Right atrium auricular region (tissue), 2 donors: ENCODE results near the gene LIPT2. TPM values are rescaled to one million over a fixed set of nuclear protein-coding genes. Genes with fewer than 3 reads are reported as not detected.

Source experiments
- DNase-seq: peaks from one replicate; pipeline ENCODE4 v3.0.0-alpha.2; 2019; ENCODE audit warnings: low spot score
- H3K27ac ChIP-seq, 2 donors: fragments of 200-600 bp; sonication (generic); 1 replicate in 1 of 2; 2 replicates in 1 of 2; pipeline ENCODE4 v1.5.1; 2016 to 2019
- H3K27me3 ChIP-seq, 2 donors: fragments of 200-600 bp; sonication (generic); one replicate each; pipeline versions ENCODE4 v1.5.1 to v1.6.0; 2017 to 2019
- H3K36me3 ChIP-seq: fragments of 200-600 bp; sonication (generic); one replicate; pipeline ENCODE4 v1.5.1; 2016
- H3K4me1 ChIP-seq, 2 donors: fragments of 200-600 bp; sonication (generic); one replicate each; pipeline versions ENCODE4 v1.5.1 to v1.6.0; 2017 to 2019
- H3K4me3 ChIP-seq, 2 donors: fragments of 200-600 bp; sonication (generic); 1 replicate in 1 of 2; 2 replicates in 1 of 2; pipeline ENCODE4 v1.5.1; 2017 to 2019; ENCODE audit warnings: mild to moderate bottlenecking in 1 of 2, moderate library complexity in 1 of 2
- H3K9me3 ChIP-seq, 2 donors: fragments of 200-600 bp; sonication (generic); one replicate each; pipeline ENCODE4 v1.5.1; 2019
- total RNA-seq, 2 donors: library from RNA; depleted of rRNA; stranded (reverse); fragments of >200 nt; gene quantifications; one replicate each; pipeline ENCODE4 v1.1.0, GENCODE V29; 2016
- TF ChIP-seq, protein P1 (sequence below), 2 donors: fragments of 200-600 bp; sonication (generic); IDR thresholded peaks; one replicate each; pipeline ENCODE4 v1.5.1; 2019; ENCODE audit warnings: antibody characterized with exemption in 2 of 2

The LIPT2 gene
- total RNA-seq, 2 donors from 2014 or later = 2.9 to 4.8 TPM

DNA sequence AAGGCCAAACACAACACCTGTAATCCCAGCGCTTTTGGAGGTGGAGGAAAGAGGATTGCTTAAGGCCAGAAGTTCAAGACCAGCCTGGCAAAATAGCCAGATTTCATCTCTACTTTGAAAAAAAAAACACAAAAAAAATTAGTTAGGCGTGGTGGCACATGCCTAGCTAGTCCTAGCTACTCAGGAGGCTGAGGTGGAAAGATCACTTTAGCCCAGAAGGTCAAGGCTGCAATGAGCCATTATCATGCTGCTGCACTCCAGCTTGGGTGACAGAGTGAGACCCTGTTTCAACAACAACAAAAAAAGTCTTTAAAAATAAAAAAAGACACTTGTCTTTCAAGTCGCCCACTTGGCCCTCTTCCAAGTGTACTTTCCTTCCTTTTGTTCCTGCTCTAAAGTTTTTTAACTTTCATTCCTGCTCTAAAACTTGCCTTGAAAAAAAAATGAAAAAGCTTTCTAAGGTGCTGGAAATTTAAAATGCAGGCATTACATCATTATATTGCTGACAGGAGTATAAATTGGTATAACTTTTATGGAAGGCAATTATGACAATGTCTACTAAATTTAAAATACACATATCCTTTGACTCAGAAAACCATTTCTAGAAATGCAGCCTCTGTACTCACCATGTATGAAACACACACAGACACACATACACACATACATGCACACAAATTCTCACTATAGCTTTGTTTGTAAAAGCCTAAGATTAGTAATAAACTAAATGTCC, 12.7 kb downstream of the LIPT2 start:
- Histone ChIP-seq H3K4me1 (no peaks in the 10 kb centered on the region), H3K9me3 (no peaks in the 10 kb centered on the region), H3K27me3 (no peaks in the 10 kb centered on the region), H3K27ac (no peak overlapping the region), H3K36me3 (no peaks in the 10 kb centered on the region), H3K4me3 (no peak overlapping the region)
- DNase-seq = no peak
- TF ChIP-seq, protein P1, sequence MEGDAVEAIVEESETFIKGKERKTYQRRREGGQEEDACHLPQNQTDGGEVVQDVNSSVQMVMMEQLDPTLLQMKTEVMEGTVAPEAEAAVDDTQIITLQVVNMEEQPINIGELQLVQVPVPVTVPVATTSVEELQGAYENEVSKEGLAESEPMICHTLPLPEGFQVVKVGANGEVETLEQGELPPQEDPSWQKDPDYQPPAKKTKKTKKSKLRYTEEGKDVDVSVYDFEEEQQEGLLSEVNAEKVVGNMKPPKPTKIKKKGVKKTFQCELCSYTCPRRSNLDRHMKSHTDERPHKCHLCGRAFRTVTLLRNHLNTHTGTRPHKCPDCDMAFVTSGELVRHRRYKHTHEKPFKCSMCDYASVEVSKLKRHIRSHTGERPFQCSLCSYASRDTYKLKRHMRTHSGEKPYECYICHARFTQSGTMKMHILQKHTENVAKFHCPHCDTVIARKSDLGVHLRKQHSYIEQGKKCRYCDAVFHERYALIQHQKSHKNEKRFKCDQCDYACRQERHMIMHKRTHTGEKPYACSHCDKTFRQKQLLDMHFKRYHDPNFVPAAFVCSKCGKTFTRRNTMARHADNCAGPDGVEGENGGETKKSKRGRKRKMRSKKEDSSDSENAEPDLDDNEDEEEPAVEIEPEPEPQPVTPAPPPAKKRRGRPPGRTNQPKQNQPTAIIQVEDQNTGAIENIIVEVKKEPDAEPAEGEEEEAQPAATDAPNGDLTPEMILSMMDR (IDR thresholded peaks at IDR 0.05) = no peak

DNA sequence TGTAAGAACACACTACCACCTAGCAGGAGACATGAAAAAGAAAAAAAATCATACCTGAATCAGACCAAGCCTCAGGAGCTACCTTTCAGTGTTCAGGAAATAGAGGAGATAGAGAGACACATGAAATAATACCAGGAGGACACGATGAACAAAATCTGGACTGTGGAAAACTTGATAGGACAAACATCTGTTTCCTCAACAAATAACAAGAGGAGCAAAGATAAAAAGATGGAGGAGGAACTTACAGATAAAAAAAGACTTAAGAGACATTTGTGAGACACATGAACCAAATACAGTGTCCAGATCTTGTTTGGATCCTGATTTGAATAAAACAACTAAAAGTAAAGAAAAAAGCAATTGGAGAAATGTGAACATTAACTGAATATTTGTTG, 13.8 kb downstream of the LIPT2 start:
- no peaks in the 10 kb centered on the region for H3K4me1 ChIP-seq
- no peak for DNase-seq
- no peak overlapping the region for H3K4me3 ChIP-seq
- H3K36me3 ChIP-seq = no peaks in the 10 kb centered on the region
- TF ChIP-seq, protein P1 (IDR thresholded peaks at IDR 0.05) = no peak
- no peak overlapping the region for H3K27ac ChIP-seq
- H3K27me3 ChIP-seq = no peaks in the 10 kb centered on the region
- no peaks in the 10 kb centered on the region for H3K9me3 ChIP-seq

DNA sequence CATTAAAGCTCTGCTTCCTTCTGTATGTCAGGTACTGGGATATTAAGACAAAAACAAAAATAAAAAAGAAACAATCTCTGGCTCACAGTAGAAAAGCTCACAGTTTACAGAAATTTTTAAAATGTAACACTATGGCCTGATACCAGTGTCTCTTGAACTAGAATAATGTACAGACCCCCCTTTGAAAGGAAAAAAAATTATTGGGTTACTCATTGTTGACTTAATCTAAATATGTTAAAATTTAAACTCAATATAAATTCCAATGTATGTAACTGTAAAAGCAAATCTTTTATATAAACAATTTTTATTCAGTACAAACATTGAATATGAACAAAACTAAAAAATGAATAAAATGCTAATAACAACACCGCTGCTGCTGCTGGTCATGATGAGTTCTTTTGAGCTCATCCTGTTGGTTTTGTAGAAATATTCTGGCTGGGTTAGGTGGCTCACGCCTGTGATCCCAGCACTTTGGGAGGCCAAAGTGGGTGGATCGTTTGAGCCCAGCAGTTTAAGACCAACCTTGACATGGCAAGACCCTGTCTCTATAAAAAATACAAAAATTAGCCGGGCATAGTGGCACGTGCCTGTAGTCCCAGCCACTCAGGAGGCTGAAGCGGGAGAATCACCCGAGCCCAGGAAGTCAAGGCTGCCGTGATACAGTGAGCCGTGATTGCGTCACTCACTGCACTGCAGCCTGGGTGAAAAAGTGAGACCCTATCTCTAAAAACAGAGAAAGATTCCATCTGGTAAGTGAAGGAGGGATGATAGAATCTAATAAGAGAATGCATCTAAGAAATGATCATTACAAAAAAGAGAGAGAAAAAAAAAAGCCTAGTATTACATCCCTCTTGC, 14.4 kb downstream of the LIPT2 start:
- no peak overlapping the region for H3K27ac ChIP-seq

DNA sequence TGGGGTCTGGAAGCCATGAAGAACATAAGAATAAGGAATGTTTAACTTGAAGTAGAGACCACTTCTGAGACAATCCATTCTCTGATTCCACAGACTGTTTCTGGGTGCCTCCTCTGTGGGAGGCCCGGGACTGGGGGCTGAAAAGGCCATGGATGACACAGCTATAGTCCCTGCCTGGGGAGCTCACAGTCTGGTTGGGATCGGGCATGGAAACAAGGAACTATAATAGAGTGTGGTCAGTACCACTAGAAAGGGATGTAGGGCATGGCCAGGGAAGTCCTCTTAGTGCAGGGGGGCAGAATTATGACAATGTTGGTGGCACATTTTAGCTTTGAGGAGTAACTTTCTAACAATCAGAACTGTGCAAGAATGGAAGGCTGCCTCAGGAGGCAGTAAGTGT, 17.0 kb downstream of the LIPT2 start:
- DNase-seq = no peak
- Histone ChIP-seq H3K4me1 (no peaks in the 10 kb centered on the region), H3K36me3 (no peaks in the 10 kb centered on the region), H3K9me3 (no peaks in the 10 kb centered on the region), H3K27me3 (no peaks in the 10 kb centered on the region), H3K4me3 (no peak overlapping the region), H3K27ac (no peak overlapping the region)
- TF ChIP-seq, protein P1 (IDR thresholded peaks at IDR 0.05) = no peak

More for the DNA sequence above, 14.4 kb downstream of the LIPT2 start:
- H3K4me3 ChIP-seq = no peak overlapping the region
- no peak for DNase-seq
- TF ChIP-seq, protein P1 (IDR thresholded peaks at IDR 0.05) = no peak
- no peaks in the 10 kb centered on the region for H3K9me3 ChIP-seq
- no peaks in the 10 kb centered on the region for H3K4me1 ChIP-seq
- no peaks in the 10 kb centered on the region for H3K27me3 ChIP-seq
- H3K36me3 ChIP-seq = no peaks in the 10 kb centered on the region

DNA sequence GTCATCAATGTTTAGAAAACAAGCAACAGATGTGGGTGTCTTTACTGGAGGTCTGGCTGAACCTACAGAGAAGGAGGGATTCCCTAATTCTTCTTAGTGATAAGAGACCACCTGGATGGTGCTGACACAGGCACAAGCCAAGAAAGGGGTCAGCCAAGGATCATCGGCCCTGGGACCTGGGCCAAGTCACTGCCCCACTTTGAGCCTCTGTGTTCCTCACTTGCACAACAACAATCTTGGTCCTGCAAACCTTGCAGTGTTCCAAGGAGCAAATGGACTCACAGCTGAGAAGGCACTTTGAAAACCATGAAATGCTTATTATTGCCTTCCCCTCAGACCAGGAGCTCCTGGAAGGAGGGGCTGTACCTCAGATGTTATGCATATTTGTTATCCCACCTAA, 19.2 kb downstream of the LIPT2 start:
- TF ChIP-seq, protein P1 (IDR thresholded peaks at IDR 0.05) = no peak
- H3K36me3 ChIP-seq = no peaks in the 10 kb centered on the region
- no peak overlapping the region for H3K27ac ChIP-seq
- H3K4me1 ChIP-seq = no peaks in the 10 kb centered on the region
- H3K9me3 ChIP-seq = no peaks in the 10 kb centered on the region
- DNase-seq = no peak
- H3K4me3 ChIP-seq = no peak overlapping the region
- H3K27me3 ChIP-seq = no peaks in the 10 kb centered on the region
